ENCODE results near the gene LBR. TPM values are rescaled to one million over a fixed set of nuclear protein-coding genes. Genes with fewer than 3 reads are reported as not detected.

LBR gene
- total and polyA plus RNA-seq, 4 donors = 14.3 to 201 (median 22.6) TPM

Other genes with a start within 250 kb of the LBR start
- gene ENAH, start 225.1 kb upstream of the LBR start, total RNA-seq = 1 to 10 TPM; 3.2 to 8.4 TPM
- 1 to 10 TPM; 2.8 to 5.9 TPM for gene ENAH, start 225.1 kb upstream of the LBR start, polyA plus RNA-seq

Data from liver (tissue), 4 donors.